BLaER1 (cell line): ENCODE results near the gene MEGF10.

ENCODE experiments used
- H3K27ac ChIP-seq: shearing (Covaris generic); formaldehyde crosslinking; 2 replicates; pipeline ENCODE4 v1.8.1; 2022
- H3K27me3 ChIP-seq: shearing (Covaris generic); formaldehyde crosslinking; 2 replicates; pipeline ENCODE4 v1.8.1; 2022
- H3K36me3 ChIP-seq: shearing (Covaris generic); formaldehyde crosslinking; 2 replicates; pipeline ENCODE4 v1.8.1; 2022
- H3K4me1 ChIP-seq: shearing (Covaris generic); formaldehyde crosslinking; 2 replicates; pipeline ENCODE4 v1.8.1; 2022
- H3K4me2 ChIP-seq: shearing (Covaris generic); formaldehyde crosslinking; 2 replicates; pipeline ENCODE4 v1.8.1; 2022
- H3K4me3 ChIP-seq: shearing (Covaris generic); formaldehyde crosslinking; 2 replicates; pipeline ENCODE4 v1.8.1; 2022
- H3K9ac ChIP-seq: shearing (Covaris generic); formaldehyde crosslinking; 2 replicates; pipeline ENCODE4 v1.8.1; 2022
- H3K9me3 ChIP-seq: shearing (Covaris generic); formaldehyde crosslinking; 2 replicates; pipeline ENCODE4 v1.8.1; 2022
- H4K20me1 ChIP-seq: shearing (Covaris generic); formaldehyde crosslinking; 2 replicates; pipeline ENCODE4 v1.8.1; 2022
- Cebpa-rat ChIP-seq: shearing (Covaris generic); IDR thresholded peaks from 2 replicates; pipeline ENCODE4 v1.8.1; 2022

The MEGF10 gene

GRCh38 chr5:127428276-127428675, 137.7 kb downstream of the MEGF10 start:
- H3K4me2 ChIP-seq: no peak overlapping the region
- no peaks in the 10 kb centered on the region for H4K20me1 ChIP-seq
- no peak overlapping the region for H3K4me3 ChIP-seq
- no peak overlapping the region for H3K27ac ChIP-seq
- no peak for TF ChIP-seq Cebpa-rat
- no peaks in the 10 kb centered on the region for H3K4me1 ChIP-seq
- H3K9ac ChIP-seq: no peak overlapping the region
- H3K9me3 ChIP-seq: no peaks in the 10 kb centered on the region
- H3K27me3 ChIP-seq: no peaks in the 10 kb centered on the region
- H3K36me3 ChIP-seq: no peaks in the 10 kb centered on the region

GRCh38 chr5:127428748-127429147, 138.2 kb downstream of the MEGF10 start:
- no peaks in the 10 kb centered on the region for H3K4me1 ChIP-seq

GRCh38 chr5:127429928-127430327, 139.3 kb downstream of the MEGF10 start:
- no peak overlapping the region for H3K27ac ChIP-seq
- H3K27me3 ChIP-seq: no peaks in the 10 kb centered on the region
- H3K9ac ChIP-seq: no peak overlapping the region
- H4K20me1 ChIP-seq: no peaks in the 10 kb centered on the region
- H3K9me3 ChIP-seq: no peaks in the 10 kb centered on the region
- H3K36me3 ChIP-seq: no peaks in the 10 kb centered on the region
- no peaks in the 10 kb centered on the region for H3K4me1 ChIP-seq
- TF ChIP-seq Cebpa-rat: no peak
- no peak overlapping the region for H3K4me2 ChIP-seq
- no peak overlapping the region for H3K4me3 ChIP-seq

More at GRCh38 chr5:127428748-127429147, 138.2 kb downstream of the MEGF10 start:
- Histone ChIP-seq H3K9ac (no peak overlapping the region), H3K4me2 (no peak overlapping the region), H3K4me3 (no peak overlapping the region), H3K36me3 (no peaks in the 10 kb centered on the region), H3K27ac (no peak overlapping the region), H3K27me3 (no peaks in the 10 kb centered on the region), H4K20me1 (no peaks in the 10 kb centered on the region), H3K9me3 (no peaks in the 10 kb centered on the region)
- no peak for TF ChIP-seq Cebpa-rat

GRCh38 chr5:127430627-127431026, 140.0 kb downstream of the MEGF10 start:
- no peaks in the 10 kb centered on the region for H3K4me1 ChIP-seq

GRCh38 chr5:127431977-127432585, 141.5 kb downstream of the MEGF10 start:
- H3K27me3 ChIP-seq: no peaks in the 10 kb centered on the region
- H3K4me2 ChIP-seq: no peak overlapping the region
- no peak overlapping the region for H3K27ac ChIP-seq
- H3K4me1 ChIP-seq: no peaks in the 10 kb centered on the region
- no peaks in the 10 kb centered on the region for H4K20me1 ChIP-seq
- no peak overlapping the region for H3K9ac ChIP-seq
- no peaks in the 10 kb centered on the region for H3K9me3 ChIP-seq
- no peak overlapping the region for H3K4me3 ChIP-seq
- TF ChIP-seq Cebpa-rat: no peak
- no peaks in the 10 kb centered on the region for H3K36me3 ChIP-seq

More at GRCh38 chr5:127430627-127431026, 140.0 kb downstream of the MEGF10 start:
- no peak overlapping the region for H3K27ac ChIP-seq
- no peaks in the 10 kb centered on the region for H3K27me3 ChIP-seq
- no peak overlapping the region for H3K4me3 ChIP-seq
- H3K9ac ChIP-seq: no peak overlapping the region
- H3K36me3 ChIP-seq: no peaks in the 10 kb centered on the region
- H3K4me2 ChIP-seq: no peak overlapping the region
- H4K20me1 ChIP-seq: no peaks in the 10 kb centered on the region
- no peak for TF ChIP-seq Cebpa-rat
- H3K9me3 ChIP-seq: no peaks in the 10 kb centered on the region

GRCh38 chr5:127433526-127433925, 142.9 kb downstream of the MEGF10 start:
- no peaks in the 10 kb centered on the region for H3K36me3 ChIP-seq
- H3K9ac ChIP-seq: no peak overlapping the region
- H3K27me3 ChIP-seq: no peaks in the 10 kb centered on the region
- no peaks in the 10 kb centered on the region for H3K9me3 ChIP-seq
- no peak for TF ChIP-seq Cebpa-rat
- no peak overlapping the region for H3K27ac ChIP-seq
- no peaks in the 10 kb centered on the region for H4K20me1 ChIP-seq
- H3K4me2 ChIP-seq: no peak overlapping the region
- no peak overlapping the region for H3K4me3 ChIP-seq
- no peaks in the 10 kb centered on the region for H3K4me1 ChIP-seq

- H3K9me3 ChIP-seq: no peaks in the 10 kb centered on the region
- H3K4me2 ChIP-seq: no peak overlapping the region
- TF ChIP-seq Cebpa-rat: no peak
- no peak overlapping the region for H3K27ac ChIP-seq
- H3K27me3 ChIP-seq: no peaks in the 10 kb centered on the region
- no peak overlapping the region for H3K4me3 ChIP-seq
- no peaks in the 10 kb centered on the region for H3K36me3 ChIP-seq
- H3K4me1 ChIP-seq: no peaks in the 10 kb centered on the region
- H4K20me1 ChIP-seq: no peaks in the 10 kb centered on the region
- H3K9ac ChIP-seq: no peak overlapping the region
These were observed 144.0 kb downstream of the MEGF10 start for GRCh38 chr5:127434588-127434987.

- H3K4me3 ChIP-seq: no peak overlapping the region
- H3K4me1 ChIP-seq: no peaks in the 10 kb centered on the region
- H3K36me3 ChIP-seq: no peaks in the 10 kb centered on the region
- H3K4me2 ChIP-seq: no peak overlapping the region
- H4K20me1 ChIP-seq: no peaks in the 10 kb centered on the region
- H3K27me3 ChIP-seq: no peaks in the 10 kb centered on the region
- H3K9ac ChIP-seq: no peak overlapping the region
- no peaks in the 10 kb centered on the region for H3K9me3 ChIP-seq
- no peak for TF ChIP-seq Cebpa-rat
- H3K27ac ChIP-seq: no peak overlapping the region
These were observed 145.2 kb downstream of the MEGF10 start for GRCh38 chr5:127435821-127436220.

- H3K4me2 ChIP-seq: no peak overlapping the region
- H3K9me3 ChIP-seq: no peaks in the 10 kb centered on the region
- H3K9ac ChIP-seq: no peak overlapping the region
- no peaks in the 10 kb centered on the region for H3K27me3 ChIP-seq
- no peaks in the 10 kb centered on the region for H4K20me1 ChIP-seq
- TF ChIP-seq Cebpa-rat: no peak
- no peaks in the 10 kb centered on the region for H3K36me3 ChIP-seq
- H3K27ac ChIP-seq: no peak overlapping the region
- H3K4me3 ChIP-seq: no peak overlapping the region
- H3K4me1 ChIP-seq: no peaks in the 10 kb centered on the region
These were observed 149.0 kb downstream of the MEGF10 start for GRCh38 chr5:127439644-127440043.

GRCh38 chr5:127440831-127441230, 150.2 kb downstream of the MEGF10 start:
- Histone ChIP-seq H3K27ac (no peak overlapping the region), H3K9me3 (no peaks in the 10 kb centered on the region), H3K4me1 (no peaks in the 10 kb centered on the region), H3K27me3 (no peaks in the 10 kb centered on the region), H3K9ac (no peak overlapping the region), H3K4me2 (no peak overlapping the region), H4K20me1 (no peaks in the 10 kb centered on the region), H3K4me3 (no peak overlapping the region), H3K36me3 (no peaks in the 10 kb centered on the region)
- no peak for TF ChIP-seq Cebpa-rat
